Adrenal gland (tissue), 5 donors: ENCODE data around the gene BEST2.

Experiments used
- CTCF ChIP-seq, 6 experiments: fragments of 450-650 bp in 4 of 6; fragments of 200-600 bp in 2 of 6; sonication (generic) in 1 of 6; IDR thresholded peaks; 1 replicate in 5 of 6; 2 replicates in 1 of 6; pipeline versions ENCODE4 v1.5.1 to v1.8.0; 2016 to 2021; ENCODE audit warnings: antibody characterized with exemption in 6 of 6, mild to moderate bottlenecking in 2 of 6, moderate library complexity in 1 of 6
- POLR2A ChIP-seq, 2 donors: fragments of 450-650 bp; IDR thresholded peaks; one replicate each; pipeline ENCODE4 v1.6.1; 2017; ENCODE audit warnings: antibody characterized with exemption in 2 of 2, mild to moderate bottlenecking in 2 of 2, moderate library complexity in 1 of 2
- donor health status: DM: no; HTN: no; CAD: no.

GRCh38 chr19:12715929-12716328, 35.7 kb upstream of the BEST2 start:
- no peak for TF ChIP-seq CTCF (IDR thresholded peaks at IDR 0.05)
- TF ChIP-seq POLR2A (IDR thresholded peaks at IDR 0.05), result no peak
